GM21390 (cell line): Measurements from ENCODE around the gene GUCD1.
A peak's percentile ranks its signal among the peaks of the same experiment; 100 is the strongest.
"Not testable (repeated sequence)": the region's sequence is repeated elsewhere in the genome, so short reads cannot be mapped to it uniquely, and the experiment has no call there.

ENCODE experiments used
- ATAC-seq: cut with Tn5 transposase; IDR thresholded peaks from one replicate; pipeline ENCODE4 v1.9.1; 2021; ENCODE audit not compliant: unreplicated experiment

GUCD1 gene

GRCh38 chr22:24554313-24555164, at the start of gene GUCD1:
GUCD1 (minus strand) TSS chr22:24555138; CDS start chr22:24554991, 147 bp downstream.
- ATAC-seq, result no peak

DNA sequence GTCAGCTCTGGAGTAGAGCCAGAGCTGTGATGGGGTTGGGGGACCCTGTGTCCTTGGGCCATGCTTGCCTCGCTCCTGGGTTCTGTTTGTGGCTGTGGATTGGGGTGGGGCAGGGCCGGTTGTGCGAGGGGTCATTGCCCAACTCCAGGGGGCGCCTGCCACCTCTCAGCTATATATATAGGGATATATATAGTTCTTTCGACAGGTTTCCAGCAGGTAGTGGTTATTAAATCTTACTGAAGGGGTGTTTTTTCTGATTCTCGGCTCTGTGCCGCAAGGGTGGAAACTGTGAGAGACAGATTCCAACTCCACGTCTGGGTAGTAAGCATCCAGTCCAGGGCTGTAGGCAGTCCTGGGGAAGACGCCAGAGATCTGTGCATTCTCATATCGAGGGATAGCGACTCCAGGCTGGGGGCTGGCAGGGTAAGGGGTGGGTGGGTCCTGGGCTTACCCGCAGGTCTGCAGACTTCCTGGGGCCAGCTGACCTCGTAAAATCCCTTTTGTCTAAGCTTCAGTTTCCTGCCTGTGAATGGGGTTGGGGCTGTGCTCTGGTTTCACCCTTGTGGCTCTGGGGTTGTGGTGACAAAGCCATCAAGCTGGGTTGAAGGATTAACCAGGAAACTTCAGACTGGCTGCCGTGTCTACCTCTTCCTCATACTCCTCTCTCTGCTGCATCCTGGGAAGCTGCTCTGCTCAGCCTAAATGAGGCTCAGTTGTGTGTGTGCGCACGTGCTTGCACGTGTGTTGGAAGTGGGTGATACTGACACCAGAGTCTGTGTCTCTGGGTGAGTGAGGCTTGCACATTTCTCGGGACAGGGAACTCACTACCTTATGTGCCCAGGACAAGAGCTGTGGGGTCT, 49.1 kb upstream of the GUCD1 start:
- not testable (repeated sequence) for ATAC-seq

DNA sequence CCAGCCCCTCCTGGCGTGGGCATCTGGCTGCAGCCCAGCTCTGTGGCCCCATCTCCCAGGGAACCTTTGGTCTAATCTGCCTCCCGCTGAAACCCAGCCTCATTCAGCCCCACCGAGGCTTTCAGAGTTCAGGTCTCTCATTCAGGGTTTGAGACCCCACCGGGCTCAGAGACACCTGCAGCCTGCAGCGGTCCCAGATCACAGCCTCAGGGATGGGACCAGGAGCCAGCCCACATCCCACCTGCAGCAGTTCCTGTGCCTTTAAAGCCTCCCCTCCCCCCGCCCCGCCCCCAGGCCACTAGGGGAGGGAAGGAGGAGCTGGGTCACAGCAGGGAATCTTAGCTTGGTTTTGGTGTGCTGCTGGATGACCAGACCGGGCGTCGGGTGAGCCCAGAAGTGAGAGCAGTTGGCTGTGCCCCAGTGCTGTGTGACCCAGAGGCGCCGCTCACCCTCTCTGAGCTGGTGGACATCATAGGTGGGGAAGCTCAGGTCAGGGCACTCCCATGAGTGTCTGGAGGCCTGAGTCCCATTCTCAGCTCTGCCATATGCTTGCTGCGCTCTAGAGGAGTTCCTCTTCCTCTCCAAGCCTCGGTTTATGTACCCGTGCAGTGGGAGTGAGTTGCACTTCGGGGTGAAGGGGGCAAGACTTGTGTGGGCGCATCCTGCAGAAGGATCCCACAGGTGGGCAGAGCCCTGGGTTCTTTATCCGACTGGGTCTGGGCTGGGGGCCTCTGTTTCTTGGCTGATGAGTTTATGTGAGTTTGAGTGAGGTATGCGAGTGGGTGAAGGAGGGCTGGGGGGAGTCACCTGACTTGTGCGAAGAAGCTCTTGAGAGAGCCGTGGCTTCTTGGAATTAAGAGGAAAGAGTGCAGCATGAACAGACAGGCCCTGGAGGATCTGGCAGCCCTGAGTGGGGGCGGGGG, 48.2 kb upstream of the GUCD1 start, which contains the start of gene GGT1:
TSS of gene GGT1 (plus strand) at position 347 of the 923 bp plus-strand sequence. CDS start 7,889 bp downstream, outside the sequence.
- ATAC-seq, result not testable (repeated sequence)

GRCh38 chr22:24602105-24602749, 47.3 kb upstream of the GUCD1 start:
- ATAC-seq, result not testable (repeated sequence)

DNA sequence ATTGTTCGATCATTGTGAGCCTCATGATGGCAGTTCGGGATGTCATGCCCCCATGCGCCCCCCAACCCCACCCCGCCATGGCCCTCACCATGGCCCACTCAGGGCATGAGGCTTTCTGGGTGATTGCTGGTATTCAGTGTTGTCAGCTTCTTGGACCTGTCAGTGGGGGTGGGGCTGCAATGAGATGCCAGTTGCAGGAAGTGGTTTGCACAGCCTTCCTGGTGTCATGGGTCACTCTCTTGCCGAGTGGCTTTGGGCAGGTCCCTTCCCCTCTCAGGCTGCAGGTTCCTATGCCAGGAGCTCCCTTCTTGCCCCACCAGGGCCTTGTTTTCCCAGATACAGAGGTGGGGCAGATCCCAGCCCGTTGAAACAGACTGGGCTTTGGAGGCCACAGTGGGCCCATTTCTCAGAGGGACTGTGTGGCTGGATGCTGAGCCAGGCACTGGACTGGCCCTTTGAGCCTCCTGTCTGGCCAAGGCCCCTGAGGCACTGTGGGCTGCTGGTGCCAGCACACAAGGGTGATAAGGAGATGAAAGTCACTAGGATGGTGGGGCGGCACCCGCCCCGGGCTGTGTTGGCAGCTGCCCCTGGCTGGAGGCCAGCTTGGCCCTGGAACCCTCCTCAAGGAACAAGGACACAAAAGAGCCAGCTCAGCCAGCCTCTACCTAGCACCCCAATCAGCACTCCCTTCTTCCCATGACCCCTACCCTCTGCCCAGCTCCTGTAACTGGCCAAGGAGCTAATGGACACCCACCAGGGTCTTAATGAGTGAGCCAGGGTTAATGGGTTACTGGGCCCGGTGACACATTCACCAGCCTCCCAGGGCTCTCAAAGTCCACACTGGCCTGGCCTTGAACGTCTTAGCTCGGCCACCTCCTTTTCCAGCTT, 46.5 kb upstream of the GUCD1 start:
- no peak for ATAC-seq

DNA sequence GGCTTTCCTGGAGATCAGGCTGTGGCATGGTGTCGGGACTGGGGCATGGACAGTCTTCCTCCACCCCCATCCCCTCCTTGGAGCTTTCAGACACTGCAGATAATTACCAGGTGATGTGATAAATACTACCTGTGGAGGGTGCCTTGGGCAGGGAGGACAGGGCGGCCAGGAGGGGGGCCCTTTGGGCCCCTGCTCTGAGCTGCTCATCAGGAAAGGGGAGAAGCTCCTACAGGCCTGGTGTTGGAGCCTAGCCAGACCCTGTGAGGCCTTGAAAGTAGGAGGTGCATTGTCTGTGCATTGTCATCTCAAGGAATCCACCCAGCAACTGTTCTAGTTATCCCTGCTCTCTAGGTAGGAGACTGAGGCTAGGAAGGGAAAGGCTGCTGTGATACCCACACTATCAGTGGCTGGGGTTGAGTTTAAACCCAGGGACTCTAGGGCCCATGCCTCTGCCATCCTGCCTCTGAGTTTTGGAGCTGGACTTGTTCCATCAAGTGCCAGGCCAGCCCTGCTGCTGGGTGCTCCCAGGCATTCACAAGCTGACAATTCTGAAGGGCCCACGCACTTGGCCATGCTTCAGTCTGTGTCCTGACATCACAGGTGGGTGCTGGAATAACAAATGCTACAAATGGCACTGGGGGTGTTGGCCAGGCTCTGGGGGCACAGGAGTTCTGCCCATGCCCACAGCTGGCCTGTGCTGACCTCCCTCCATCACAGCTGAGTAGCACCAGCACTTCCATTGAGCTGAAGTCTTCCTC, 45.2 kb upstream of the GUCD1 start:
- not testable (repeated sequence) for ATAC-seq

GRCh38 chr22:24599514-24599913, 44.6 kb upstream of the GUCD1 start:
- ATAC-seq, result no peak

DNA sequence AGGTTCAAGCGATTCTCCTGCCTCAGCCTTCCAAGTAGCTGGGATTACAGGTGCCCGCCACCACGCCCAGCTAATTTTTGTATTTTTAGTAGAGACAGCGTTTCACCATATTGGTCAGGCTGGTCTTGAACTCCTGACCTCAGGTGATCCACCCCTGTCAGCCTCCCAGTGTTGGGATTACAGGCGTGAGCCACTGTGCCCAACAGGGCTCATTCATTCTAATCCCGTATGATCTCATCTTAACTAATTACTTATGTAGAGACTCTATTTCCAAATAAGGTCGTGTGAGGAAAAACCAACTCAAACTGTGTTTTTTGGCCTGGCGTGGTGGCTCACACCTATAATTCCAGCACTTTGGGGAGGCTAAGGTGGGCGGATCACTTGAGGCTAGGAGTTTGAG, 42.1 kb upstream of the GUCD1 start:
- ATAC-seq, result not testable (repeated sequence)

DNA sequence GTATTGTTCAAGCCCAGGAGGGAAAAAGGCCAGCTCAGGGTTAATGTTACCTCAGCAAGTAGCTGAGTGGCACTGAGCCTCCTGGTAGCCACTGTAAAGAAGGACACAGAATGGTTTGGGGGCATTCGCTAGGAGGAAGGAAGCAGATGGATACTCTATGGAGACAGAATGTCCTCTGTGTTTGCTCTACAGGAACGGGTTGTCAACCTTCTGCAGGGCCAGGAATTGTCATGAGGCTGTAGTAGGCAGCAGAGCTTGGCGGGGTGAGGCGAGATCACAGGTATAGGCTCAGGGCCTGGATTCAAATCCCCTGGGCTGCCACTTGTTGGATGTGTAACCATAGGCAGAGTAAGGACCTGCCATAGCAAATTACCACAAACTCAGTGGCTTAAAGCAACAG, 40.9 kb upstream of the GUCD1 start:
- no peak for ATAC-seq

- no peak for ATAC-seq
Observed at GRCh38 chr22:24595228-24595627, 40.3 kb upstream of the GUCD1 start.

- ATAC-seq, result no peak
Observed at GRCh38 chr22:24594569-24595120, 39.7 kb upstream of the GUCD1 start.

DNA sequence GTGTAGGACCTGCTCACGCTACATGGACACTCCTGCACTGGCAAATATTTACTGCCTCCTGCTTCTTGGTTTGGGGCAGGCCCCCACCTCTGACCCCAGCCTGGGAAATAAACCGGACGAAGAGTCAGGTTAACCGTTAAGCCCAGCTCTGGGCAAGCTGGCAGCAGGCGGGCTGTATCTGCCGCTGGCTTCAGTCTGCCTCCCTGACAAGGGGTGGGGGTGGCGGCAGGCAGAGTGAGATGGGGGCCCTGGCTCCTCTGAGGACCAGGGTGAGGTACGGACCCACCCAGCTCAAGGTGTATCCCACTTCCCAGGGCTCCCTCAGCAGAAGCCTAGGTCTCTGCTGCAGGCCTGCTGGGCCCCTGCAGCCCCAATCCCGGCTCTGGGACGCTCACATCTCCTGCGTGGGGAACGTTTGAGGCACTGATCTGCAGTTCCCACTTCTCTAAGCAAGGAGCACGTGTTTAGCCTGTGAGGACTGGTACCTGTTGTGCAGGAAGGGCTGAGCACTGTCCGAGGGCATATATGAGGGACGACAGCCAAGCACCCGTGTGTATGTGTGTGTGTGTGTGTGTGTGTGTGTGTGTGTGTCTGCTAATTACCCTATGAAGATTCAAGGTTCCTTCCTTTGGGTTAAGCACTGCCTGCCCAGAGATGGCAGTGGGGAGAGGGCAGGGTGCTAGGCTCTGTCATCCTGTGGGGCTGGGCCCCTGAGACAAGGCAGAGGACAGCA, 39.1 kb upstream of the GUCD1 start:
- no peak for ATAC-seq

GRCh38 chr22:24593559-24593835, 38.6 kb upstream of the GUCD1 start:
- ATAC-seq, result not testable (repeated sequence)

- peak; percentile 82 for ATAC-seq
Observed at GRCh38 chr22:24592851-24593558, 38.1 kb upstream of the GUCD1 start, which contains the start of gene LRRC75B. LRRC75B (minus strand) TSS chr22:24593073; CDS start chr22:24593039, 34 bp downstream.

DNA sequence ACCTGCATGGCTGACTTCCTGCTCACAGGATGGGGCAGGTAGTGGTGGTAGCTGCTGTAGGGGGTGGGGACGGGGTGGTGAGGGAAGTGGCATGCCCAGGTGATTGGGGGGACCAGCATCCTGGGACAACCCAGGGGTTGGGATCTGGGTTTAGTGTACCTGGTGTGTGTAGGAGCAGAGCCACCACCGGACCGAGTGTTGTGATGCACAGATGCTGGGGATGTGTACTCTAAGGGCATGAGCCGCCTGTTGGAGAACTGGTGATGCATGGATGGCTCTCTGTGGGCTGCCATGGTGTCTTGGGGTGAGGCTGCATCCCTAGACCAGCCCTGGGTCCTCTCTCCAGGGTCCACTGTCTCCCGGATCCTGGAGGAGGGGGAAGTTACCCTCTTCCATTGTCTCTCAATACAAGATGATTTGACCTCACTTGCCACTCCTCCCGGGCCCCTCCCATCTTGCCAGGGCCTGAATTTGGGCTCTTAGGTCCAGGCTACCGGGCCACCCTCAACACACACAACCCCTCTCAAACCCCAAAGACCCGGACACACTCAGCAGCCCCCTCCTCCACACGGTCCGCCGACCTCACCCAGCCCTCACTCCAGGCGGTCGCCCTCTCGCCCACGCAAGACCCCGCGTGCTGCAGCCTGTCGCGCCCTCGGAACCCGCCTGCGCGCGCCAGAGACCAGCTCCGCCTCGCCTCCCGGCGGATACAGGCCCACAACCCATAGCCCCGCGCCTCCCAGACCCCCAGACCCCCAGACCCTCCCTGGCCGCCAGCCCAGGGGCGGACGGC, 37.3 kb upstream of the GUCD1 start:
- no peak for ATAC-seq

GRCh38 chr22:24591286-24591830, 36.4 kb upstream of the GUCD1 start:
- ATAC-seq, result no peak
